HG03432 (cell line): ENCODE results near the gene TSPAN18.

Experiments
- ATAC-seq: cut with Tn5 transposase; IDR thresholded peaks from one replicate; pipeline ENCODE4 v1.9.1; 2021; ENCODE audit warnings: mild to moderate bottlenecking, moderate library complexity; ENCODE audit not compliant: unreplicated experiment

TSPAN18 gene

GRCh38 chr11:44737245-44738085 is 10.7 kb downstream of the TSPAN18 start:
- ATAC-seq, result no peak

GRCh38 chr11:44738791-44739190 is 12.0 kb downstream of the TSPAN18 start:
- ATAC-seq, result no peak

- no peak for ATAC-seq
These were observed 14.2 kb downstream of the TSPAN18 start for GRCh38 chr11:44740967-44741366.

GRCh38 chr11:44741976-44742375 is 15.2 kb downstream of the TSPAN18 start:
- ATAC-seq, result no peak

GRCh38 chr11:44742508-44743246 is 15.9 kb downstream of the TSPAN18 start:
- no peak for ATAC-seq

GRCh38 chr11:44743326-44743725 is 16.6 kb downstream of the TSPAN18 start:
- ATAC-seq, result no peak

- ATAC-seq, result no peak
These were observed 17.3 kb downstream of the TSPAN18 start for GRCh38 chr11:44743959-44744557.

- no peak for ATAC-seq
These were observed 20.1 kb downstream of the TSPAN18 start for GRCh38 chr11:44746894-44747293.

- ATAC-seq, result no peak
These were observed 20.6 kb downstream of the TSPAN18 start for GRCh38 chr11:44747316-44747715.

GRCh38 chr11:44747836-44748235 is 21.1 kb downstream of the TSPAN18 start:
- no peak for ATAC-seq

- no peak for ATAC-seq
These were observed 21.8 kb downstream of the TSPAN18 start for GRCh38 chr11:44748606-44749005.

- ATAC-seq, result no peak
These were observed 22.4 kb downstream of the TSPAN18 start for GRCh38 chr11:44749189-44749588.

- ATAC-seq, result no peak
These were observed 24.0 kb downstream of the TSPAN18 start for GRCh38 chr11:44750551-44751465.

GRCh38 chr11:44752300-44752699 is 25.5 kb downstream of the TSPAN18 start:
- no peak for ATAC-seq

- no peak for ATAC-seq
These were observed 26.0 kb downstream of the TSPAN18 start for GRCh38 chr11:44752713-44753112.

- ATAC-seq, result no peak
These were observed 27.3 kb downstream of the TSPAN18 start for GRCh38 chr11:44753961-44754645.

GRCh38 chr11:44754876-44755555 is 28.3 kb downstream of the TSPAN18 start:
- no peak for ATAC-seq

GRCh38 chr11:44755556-44756523 is 29.1 kb downstream of the TSPAN18 start:
- ATAC-seq, result no peak
